Pancreas (tissue), 10 donors: ENCODE results near the gene CHD2. TPM values are rescaled to one million over a fixed set of nuclear protein-coding genes. Genes with fewer than 3 reads are reported as not detected.

Experiments
- ATAC-seq, 4 donors: fragments of 200-7000 bp; cut with Tn5 transposase; one replicate each; pipeline versions ENCODE4 v1.8.0 to v1.9.1; 2020; ENCODE audit warnings: mild to moderate bottlenecking in 4 of 4, moderate library complexity in 4 of 4
- DNase-seq, 6 donors: peaks; one replicate each; pipeline ENCODE4 v3.0.0-alpha.2; 2020
- FAIRE-seq: peaks from 2 replicates; lab custom pipeline; 2012; peaks lifted over from hg19 to GRCh38; lab: Jason Lieb, UNC
- H3K27ac ChIP-seq, 4 donors: fragments of 200-600 bp; sonication (generic); 1 replicate in 3 of 4; 2 replicates in 1 of 4; pipeline versions ENCODE4 v1.5.0 to v1.8.0; 2020
- H3K27me3 ChIP-seq, 4 donors: fragments of 200-600 bp; one replicate each; pipeline ENCODE4 v1.8.0; 2021
- H3K36me3 ChIP-seq, 3 donors: fragments of 200-600 bp; sonication (generic) in 1 of 3; one replicate each; pipeline versions ENCODE4 v1.5.0 to v1.8.0; 2020 to 2021
- H3K4me1 ChIP-seq, 3 donors: fragments of 200-600 bp; one replicate each; pipeline ENCODE4 v1.8.0; 2021
- H3K4me3 ChIP-seq, 4 donors: fragments of 200-600 bp; sonication (generic) in 2 of 4; one replicate each; pipeline versions ENCODE4 v1.5.0 to v1.8.0; 2020 to 2021
- H3K9me3 ChIP-seq, 4 donors: fragments of 200-600 bp; one replicate each; pipeline ENCODE4 v1.8.0; 2021
- CTCF ChIP-seq, 4 donors: fragments of 200-600 bp; sonication (generic) in 3 of 4; IDR thresholded peaks; one replicate each; pipeline versions ENCODE4 v1.5.0 to v1.8.0; 2021; ENCODE audit warnings: antibody characterized with exemption in 4 of 4
- WGBS, 2 donors: extraction: QIAGEN DNeasy Blood & Tissue Kit; methylation state at CpG; one replicate each; pipeline ENCODE4 v1.1.7; 2013; 5-methylcytosine and 5-hydroxymethylcytosine counted together
- intact Hi-C, 3 donors: fragments of 100-400 bp; cut with DNase I; formaldehyde crosslinking; loops; one replicate each; pipeline versions ENCODE4 v1.11.1 to v1.14.2; 2022
- polyA plus RNA-seq, 2 donors: library from polyadenylated mRNA; stranded (reverse); fragments of 200-250 nt; gene quantifications; one replicate each; pipeline ENCODE4 v1.2.3, GENCODE V29; 2013
- total RNA-seq, 6 donors: library from RNA; stranded (reverse); fragmentation: NEBNext Ultra II Directional in 4 of 6; extraction: Animal tissue kit (Norgen Biotek cat#: 25700) in 4 of 6; gene quantifications; one replicate each; pipeline versions ENCODE4 v1.2.1 to v1.2.4, GENCODE V29; 2021 to 2023
- donor health status: healthy with polysubstance abuse.
- donor health status: DM: no; HTN: no; CAD: no; lungs with moderate emphysema.
- donor health status: DM: no; HTN: no; CAD: no.
- donor health status: control.
- donor health status: control.
- donor health status: Bipolar disorder and iron deficiency.
- donor health status: DM: yes; HTN: yes; CAD: no.
- donor health status: DM: no; HTN: no; CAD: no.
- donor health status: DM: no; HTN: no; CAD: no.
- donor health status: DM: yes; HTN: yes; CAD: no.

The CHD2 gene
- total and polyA plus RNA-seq, 8 donors = 27.7 to 86.3 (median 44.0) TPM

GRCh38 chr15:92893200-92893599 is 6.9 kb upstream of the CHD2 start:
- WGBS, 2 donors = 73 to 97% methylated on average over 2 of the region's 2 CpGs
- no peak for TF ChIP-seq CTCF (IDR thresholded peaks at IDR 0.05)
- FAIRE-seq = no peak
- no peaks in the 10 kb centered on the region for H3K27me3 ChIP-seq
- no peaks in the 10 kb centered on the region for H3K9me3 ChIP-seq
- ATAC-seq = no peak
- no peak for DNase-seq
- no peak overlapping the region for H3K27ac ChIP-seq
- H3K36me3 ChIP-seq = peaks cover 4 to 36% (median 20%) of the 10 kb centered on the region in 3 donors
- intact Hi-C loops = no loop called here
- no peak overlapping the region for H3K4me3 ChIP-seq
- H3K4me1 ChIP-seq = peaks cover 13 to 51% (median 36%) of the 10 kb centered on the region in 3 donors

DNA sequence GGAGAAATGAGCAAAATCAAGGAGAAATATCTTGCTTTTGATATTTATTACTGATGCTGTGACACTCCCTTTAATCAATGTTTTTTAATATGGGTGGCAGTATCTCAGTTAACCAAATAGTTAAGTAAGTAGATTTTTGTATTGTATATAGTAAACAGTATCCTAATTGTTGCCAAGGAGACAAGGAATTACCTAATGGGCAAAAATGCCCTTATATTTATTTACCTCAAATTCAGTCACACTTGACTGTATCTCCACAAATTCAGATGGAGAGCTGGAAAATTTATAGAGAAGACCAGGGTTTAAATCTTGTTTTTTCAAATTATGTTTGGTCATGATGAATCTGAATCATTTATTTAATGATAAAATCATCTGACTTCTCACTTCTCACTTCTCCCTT is 3.6 kb upstream of the CHD2 start:
- TF ChIP-seq CTCF (IDR thresholded peaks at IDR 0.05) = no peak
- peaks cover 4 to 25% (median 20%) of the 10 kb centered on the region in 3 donors for H3K36me3 ChIP-seq
- ATAC-seq (no peak), DNase-seq (no peak), FAIRE-seq (no peak)
- intact Hi-C loops = no loop called here
- H3K27ac ChIP-seq = peak overlapping the region in 2 of 4 donors; percentile 4 to 43
- no peaks in the 10 kb centered on the region for H3K27me3 ChIP-seq
- H3K4me3 ChIP-seq = no peak overlapping the region
- peaks cover 4 to 43% (median 32%) of the 10 kb centered on the region in 3 donors for H3K4me1 ChIP-seq
- H3K9me3 ChIP-seq = no peaks in the 10 kb centered on the region

GRCh38 chr15:92897620-92898019 is 2.5 kb upstream of the CHD2 start:
- H3K27ac ChIP-seq = no peak overlapping the region
- no peak for FAIRE-seq
- ATAC-seq = no peak
- peaks cover 0 to 37% (median 27%) of the 10 kb centered on the region in 3 donors for H3K4me1 ChIP-seq
- intact Hi-C loops = no loop called here
- 46 to 62% methylated on average over 1 of the region's 1 CpG for WGBS, 2 donors
- H3K4me3 ChIP-seq = no peak overlapping the region
- no peak for DNase-seq
- peaks cover 0 to 19% (median 16%) of the 10 kb centered on the region in 3 donors for H3K36me3 ChIP-seq
- no peaks in the 10 kb centered on the region for H3K9me3 ChIP-seq
- no peak for TF ChIP-seq CTCF (IDR thresholded peaks at IDR 0.05)
- H3K27me3 ChIP-seq = no peaks in the 10 kb centered on the region

GRCh38 chr15:92898988-92899582 is 1.0 kb upstream of the CHD2 start:
- TF ChIP-seq CTCF (IDR thresholded peaks at IDR 0.05) = no peak
- Histone ChIP-seq H3K4me1 (peaks cover 0 to 37% (median 27%) of the 10 kb centered on the region in 3 donors), H3K36me3 (peaks cover 0 to 5% (median 2%) of the 10 kb centered on the region in 3 donors), H3K4me3 (no peak overlapping the region), H3K27ac (peak overlapping the region in 1 of 4 donors; percentile 99), H3K27me3 (no peaks in the 10 kb centered on the region), H3K9me3 (no peaks in the 10 kb centered on the region)
- intact Hi-C loops = no loop called here
- DNase-seq (no peak), FAIRE-seq (no peak), ATAC-seq (no peak)
- WGBS, 2 donors = 84 to 92% methylated on average over 5 of the region's 5 CpGs

- Histone ChIP-seq H3K36me3 (peaks cover 0 to under 1% (median 0%) of the 10 kb centered on the region in 3 donors), H3K27me3 (no peaks in the 10 kb centered on the region), H3K9me3 (no peaks in the 10 kb centered on the region), H3K27ac (peak overlapping the region; percentile 94 to 99 (median 98)), H3K4me3 (peak overlapping the region in 2 of 4 donors; percentile 56 to 58), H3K4me1 (peaks cover 0 to 37% (median 27%) of the 10 kb centered on the region in 3 donors)
- FAIRE-seq (no peak), DNase-seq (no peak), ATAC-seq (no peak)
- TF ChIP-seq CTCF (IDR thresholded peaks at IDR 0.05) = no peak
- intact Hi-C loops = no loop called here
- 91 to 94% methylated on average over 1 of the region's 1 CpG for WGBS, 2 donors
Observed at GRCh38 chr15:92899601-92899947, 550 bp upstream of the CHD2 start.
